Measurements from ENCODE around the gene ZSCAN10.

- TF ChIP-seq CTCF (IDR thresholded peaks at IDR 0.05) (peak in 3 of 4 experiments; percentile 94 to 99 (median 98)), POLR2A (IDR thresholded peaks at IDR 0.05) (peak in 1 of 2 donors; percentile 17), POLR2AphosphoS5 (IDR thresholded peaks at IDR 0.05) (peak; percentile 54), EP300 (IDR thresholded peaks at IDR 0.05) (no peak)
These were observed 39.9 kb downstream of the ZSCAN10 start for GRCh38 chr16:3059041-3059722.

Data from gastroesophageal sphincter (tissue), 3 donors.